CD14-positive monocyte (primary cell): ENCODE data around the gene GABBR2. TPM values are rescaled to one million over a fixed set of nuclear protein-coding genes. Genes with fewer than 3 reads are reported as not detected.

Experiments used
- DNase-seq, 3 donors: peaks; one replicate each; pipeline ENCODE4 v3.0.0-alpha.2; 2011 to 2022
- H2AFZ ChIP-seq: 2 replicates; pipeline ENCODE4 v1.6.0; 2012; ENCODE audit warnings: mild to moderate bottlenecking, low read depth, low read length, inconsistent platforms; ENCODE audit not compliant: insufficient read depth, poor library complexity, severe bottlenecking
- H3K27ac ChIP-seq, 2 donors: 1 replicate in 1 of 2; 2 replicates in 1 of 2; pipeline ENCODE4 v1.5.1; 2012 to 2013; ENCODE audit warnings: low read length in 2 of 2, control low read depth in 1 of 2, inconsistent platforms in 1 of 2, low read depth in 1 of 2, mild to moderate bottlenecking in 1 of 2
- H3K27me3 ChIP-seq, 2 donors: one replicate each; pipeline versions ENCODE4 v1.6.0 to v1.6.1; 2011 to 2013; ENCODE audit warnings: low read length in 2 of 2; ENCODE audit not compliant: control insufficient read depth in 2 of 2, insufficient read depth in 2 of 2
- H3K36me3 ChIP-seq, 2 donors: replicated peaks in 1 of 2; 1 replicate in 1 of 2; 2 replicates in 1 of 2; pipeline versions ENCODE4 v1.5.1 to v1.6.1; 2012 to 2013; ENCODE audit warnings: low read length in 2 of 2, control low read depth in 1 of 2, inconsistent platforms in 1 of 2, mild to moderate bottlenecking in 1 of 2; ENCODE audit not compliant: insufficient read depth in 2 of 2, control insufficient read depth in 1 of 2
- H3K4me1 ChIP-seq, 2 donors: 1 replicate in 1 of 2; 2 replicates in 1 of 2; pipeline versions ENCODE4 v1.5.1 to v1.6.1; 2012 to 2013; ENCODE audit warnings: low read length in 2 of 2, control low read depth in 1 of 2, inconsistent platforms in 1 of 2, mild to moderate bottlenecking in 1 of 2, moderate library complexity in 1 of 2; ENCODE audit not compliant: insufficient read depth in 2 of 2, control insufficient read depth in 1 of 2
- H3K4me2 ChIP-seq: replicated peaks from 2 replicates; pipeline ENCODE3; 2012; ENCODE audit warnings: low read length, moderate library complexity, mild to moderate bottlenecking; ENCODE audit not compliant: poor library complexity, severe bottlenecking; ENCODE audit errors: extremely low read depth
- H3K4me3 ChIP-seq, 3 experiments: fragments of 200-600 bp in 1 of 3; sonication (generic) in 1 of 3; replicated peaks in 1 of 3; 1 replicate in 2 of 3; 2 replicates in 1 of 3; pipeline ENCODE4 v1.5.1; 2011 to 2013; ENCODE audit warnings: low read length in 3 of 3, mild to moderate bottlenecking in 3 of 3, control low read depth in 2 of 3, low read depth in 2 of 3, inconsistent platforms in 1 of 3, moderate library complexity in 1 of 3
- H3K79me2 ChIP-seq: 2 replicates; pipeline ENCODE4 v1.6.0; 2012; ENCODE audit warnings: mild to moderate bottlenecking, control low read depth, inconsistent platforms, low read length, moderate library complexity; ENCODE audit not compliant: insufficient read depth
- H3K9ac ChIP-seq: 2 replicates; pipeline ENCODE4 v1.6.0; 2017; ENCODE audit warnings: low read length, mild to moderate bottlenecking; ENCODE audit not compliant: insufficient read depth, poor library complexity, severe bottlenecking
- H3K9me3 ChIP-seq, 2 donors: replicated peaks in 1 of 2; 1 replicate in 1 of 2; 2 replicates in 1 of 2; pipeline versions ENCODE4 v1.5.1 to v1.6.1; 2012 to 2013; ENCODE audit warnings: low read length in 2 of 2, control low read depth in 1 of 2; ENCODE audit not compliant: control insufficient read depth in 1 of 2, insufficient read depth in 1 of 2
- H4K20me1 ChIP-seq: 2 replicates; pipeline ENCODE4 v1.6.0; 2012; ENCODE audit warnings: mild to moderate bottlenecking, low read length, control low read depth, moderate library complexity; ENCODE audit not compliant: insufficient read depth
- H3K27ac Mint-ChIP-seq, 7 donors: one replicate each; pipeline ENCODE4 v1.8.0; 2020; ENCODE audit warnings: mild to moderate bottlenecking in 7 of 7, mixed read lengths in 7 of 7, moderate library complexity in 6 of 7, inconsistent platforms in 2 of 7
- H3K27me3 Mint-ChIP-seq, 3 donors: one replicate each; pipeline ENCODE4 v1.8.0; 2021 to 2022; ENCODE audit warnings: low read depth in 3 of 3, mild to moderate bottlenecking in 3 of 3, mixed read lengths in 3 of 3, moderate library complexity in 3 of 3, inconsistent platforms in 1 of 3
- H3K36me3 Mint-ChIP-seq, 2 donors: one replicate each; pipeline ENCODE4 v1.8.0; 2020; ENCODE audit warnings: mixed read lengths in 2 of 2, inconsistent platforms in 1 of 2, mild to moderate bottlenecking in 1 of 2
- H3K4me1 Mint-ChIP-seq: one replicate; pipeline ENCODE4 v1.8.0; 2020; ENCODE audit warnings: mild to moderate bottlenecking, mixed read lengths
- H3K4me3 Mint-ChIP-seq, 2 donors: one replicate each; pipeline ENCODE4 v1.8.0; 2020; ENCODE audit warnings: mild to moderate bottlenecking in 2 of 2, mixed read lengths in 2 of 2, moderate library complexity in 1 of 2
- H3K9me3 Mint-ChIP-seq, 7 donors: one replicate each; pipeline ENCODE4 v1.8.0; 2020 to 2022; ENCODE audit warnings: mixed read lengths in 7 of 7, mild to moderate bottlenecking in 6 of 7, moderate library complexity in 6 of 7, inconsistent platforms in 2 of 7
- CTCF ChIP-seq: fragments of 200-600 bp; IDR thresholded peaks from one replicate; pipeline ENCODE4 v1.8.0; 2022; ENCODE audit warnings: antibody characterized with exemption, mild to moderate bottlenecking
- WGBS: methylation state at CpG from one replicate; pipeline ENCODE4 v1.1.5; 2013; ENCODE audit warnings: missing lambda C conversion rate; ENCODE audit not compliant: insufficient coverage; 5-methylcytosine and 5-hydroxymethylcytosine counted together
- intact Hi-C, 2 donors: fragments of 100-400 bp; cut with micrococcal nuclease; formaldehyde crosslinking; loops; one replicate each; pipeline versions ENCODE4 v1.15.0 to v1.15.1; 2023
- polyA plus RNA-seq, 3 donors: library from polyadenylated mRNA; depleted of rRNA in 1 of 3; unstranded in 2 of 3; stranded (reverse) in 1 of 3; fragments of 300-500 nt in 2 of 3; fragments of >200 nt in 1 of 3; fragmentation: Illumina TruSeq in 2 of 3; gene quantifications; 1 replicate in 2 of 3; 2 replicates in 1 of 3; pipeline ENCODE4 v1.2.3, GENCODE V29; 2012 to 2021

The GABBR2 gene
- polyA plus RNA-seq, 3 donors = not detected

- no peak overlapping the region for H3K9ac ChIP-seq
- no peak for DNase-seq
- no peak overlapping the region for H3K27ac ChIP-seq
- no peak for TF ChIP-seq CTCF
- Mint-ChIP-seq H3K27ac (no peak overlapping the region), H3K27me3 (peaks cover 1 to 3% (median 3%) of the 10 kb centered on the region in 3 donors), H3K36me3 (no peaks in the 10 kb centered on the region), H3K4me3 (no peak overlapping the region), H3K4me1 (no peaks in the 10 kb centered on the region), H3K9me3 (peaks cover 0 to 2% (median 0%) of the 10 kb centered on the region in 7 donors)
- no peaks in the 10 kb centered on the region for H4K20me1 ChIP-seq
- no CpG with 5 or more reads among the region's 3 CpGs for WGBS
- H3K79me2 ChIP-seq = no peaks in the 10 kb centered on the region
- no peaks in the 10 kb centered on the region for H3K4me1 ChIP-seq
- no peaks in the 10 kb centered on the region for H3K27me3 ChIP-seq
- H3K9me3 ChIP-seq = no peaks in the 10 kb centered on the region
- no peak overlapping the region for H2AFZ ChIP-seq
- H3K36me3 ChIP-seq = no peaks in the 10 kb centered on the region
- no peak overlapping the region for H3K4me2 ChIP-seq
- no peak overlapping the region for H3K4me3 ChIP-seq
- intact Hi-C loops = loop anchor here in 1 of 2 donors (10.0 kb wide), 1 partner anchor 61 kb away; no protein-coding TSS in a partner anchor
Observed at GRCh38 chr9:98385751-98386150, 323.0 kb downstream of the GABBR2 start.

- Histone ChIP-seq H3K9ac (no peak overlapping the region), H3K4me1 (no peaks in the 10 kb centered on the region), H3K27me3 (no peaks in the 10 kb centered on the region), H3K79me2 (no peaks in the 10 kb centered on the region), H2AFZ (no peak overlapping the region), H4K20me1 (no peaks in the 10 kb centered on the region), H3K9me3 (no peaks in the 10 kb centered on the region), H3K4me2 (no peak overlapping the region), H3K4me3 (no peak overlapping the region), H3K27ac (no peak overlapping the region), H3K36me3 (no peaks in the 10 kb centered on the region)
- Mint-ChIP-seq H3K27me3 (peaks cover 1 to 3% (median 3%) of the 10 kb centered on the region in 3 donors), H3K4me3 (no peak overlapping the region), H3K27ac (no peak overlapping the region), H3K9me3 (peaks cover 0 to 2% (median 0%) of the 10 kb centered on the region in 7 donors), H3K4me1 (no peaks in the 10 kb centered on the region), H3K36me3 (no peaks in the 10 kb centered on the region)
- WGBS = 69% methylated on average over 3 of the region's 4 CpGs
- DNase-seq = no peak
- no peak for TF ChIP-seq CTCF
- intact Hi-C loops = loop anchor here in 1 of 2 donors (10.0 kb wide), 1 partner anchor 59 kb away; no protein-coding TSS in a partner anchor
Observed at GRCh38 chr9:98383758-98384157, 325.0 kb downstream of the GABBR2 start.
